Measurements from ENCODE around the gene CDC42.
A peak's percentile ranks its signal among the peaks of the same experiment; 100 is the strongest.
"Not testable (repeated sequence)": the region's sequence is repeated elsewhere in the genome, so short reads cannot be mapped to it uniquely, and the experiment has no call there.

Gene CDC42

DNA sequence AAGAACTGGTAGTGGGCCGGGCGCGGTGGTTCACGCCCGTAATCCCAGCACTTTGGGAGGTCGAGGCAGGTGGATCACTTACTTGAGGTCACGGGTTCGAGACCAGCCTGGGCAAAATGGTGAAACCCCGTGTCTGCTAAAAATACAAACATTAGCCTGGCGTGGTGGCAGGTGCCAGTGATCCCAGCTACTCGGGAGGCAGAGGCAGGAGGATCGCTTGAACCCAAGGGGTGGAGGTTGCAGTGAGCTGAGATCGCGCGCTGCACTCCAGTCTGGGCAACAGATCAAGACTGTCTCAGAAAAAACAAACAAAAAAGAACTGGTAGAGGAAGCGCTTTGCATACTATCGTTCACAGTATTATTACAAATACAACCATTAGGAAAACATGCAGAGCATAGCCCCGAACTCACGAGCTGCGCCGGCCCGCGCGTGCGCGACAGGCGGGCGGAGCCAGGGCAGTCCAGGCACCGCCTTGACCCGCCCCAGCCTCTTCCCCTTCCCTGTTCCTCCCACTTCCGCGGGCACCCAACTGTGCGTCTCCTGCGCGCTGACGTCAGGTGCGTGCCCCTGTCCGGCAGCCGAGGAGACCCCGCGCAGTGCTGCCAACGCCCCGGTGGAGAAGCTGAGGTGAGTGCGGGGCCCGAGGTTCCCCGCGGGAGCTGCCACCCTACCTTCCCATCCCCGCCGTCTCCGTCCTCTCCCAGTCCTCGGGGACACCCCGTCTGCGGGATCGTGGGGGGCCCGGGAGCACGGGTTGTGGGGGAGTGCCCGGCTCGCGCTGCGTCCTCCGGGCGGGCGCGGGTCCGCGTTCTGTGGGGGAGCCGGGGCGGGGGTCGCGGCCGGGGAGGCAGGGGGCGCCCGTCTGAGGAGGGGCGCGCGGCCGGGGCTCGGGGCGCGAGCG lies at the start of gene CDC42:
Gene CDC42, plus strand, starts transcription at position 595 of the 902 bp plus-strand sequence. CDS start 25,770 bp downstream, outside the sequence.
- DNase-seq (ENCODE audit: low spot score), result peak; percentile 98

DNA sequence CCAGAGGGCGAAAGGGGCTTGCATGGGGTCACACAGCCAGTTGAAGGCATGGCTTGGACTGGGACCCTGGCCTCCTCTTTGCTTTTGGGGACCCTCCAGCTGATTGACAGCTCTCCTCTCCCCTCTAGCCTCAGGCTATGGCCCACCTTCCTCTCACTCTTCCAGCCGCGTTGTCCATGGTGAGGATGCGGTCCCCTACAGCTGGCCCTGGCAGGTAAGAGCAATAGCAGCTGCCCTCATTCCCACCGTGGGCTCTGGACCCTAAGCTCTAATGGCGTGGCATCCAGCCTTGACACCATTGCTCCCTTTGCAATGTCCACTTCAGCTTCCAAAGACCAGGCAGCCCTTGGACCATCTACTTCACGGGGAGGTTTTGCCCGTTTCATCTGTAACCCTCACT lies 49.6 kb upstream of the CDC42 start:
- DNase-seq (ENCODE audit: low spot score), result not testable (repeated sequence)

DNA sequence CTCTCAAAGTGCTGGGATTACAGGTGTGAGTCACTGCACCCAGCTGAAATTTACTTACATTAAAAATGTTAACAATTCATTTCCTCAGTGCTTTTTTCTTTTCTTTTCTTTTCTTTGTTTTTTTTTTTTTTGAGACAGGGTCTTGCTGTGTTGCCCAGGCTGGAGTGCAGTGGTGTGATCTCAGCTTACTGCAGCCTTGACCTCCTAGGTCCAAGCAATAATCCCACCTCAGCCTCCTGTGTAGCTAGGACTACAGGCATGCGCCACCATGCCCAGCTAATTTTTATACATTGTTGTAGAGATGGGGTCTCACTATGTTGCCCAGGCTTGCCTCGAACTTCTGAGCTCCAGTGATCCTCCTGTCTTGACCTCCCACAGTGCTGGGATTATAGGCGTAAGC lies 48.5 kb upstream of the CDC42 start:
- not testable (repeated sequence) for DNase-seq (ENCODE audit: low spot score)

DNA sequence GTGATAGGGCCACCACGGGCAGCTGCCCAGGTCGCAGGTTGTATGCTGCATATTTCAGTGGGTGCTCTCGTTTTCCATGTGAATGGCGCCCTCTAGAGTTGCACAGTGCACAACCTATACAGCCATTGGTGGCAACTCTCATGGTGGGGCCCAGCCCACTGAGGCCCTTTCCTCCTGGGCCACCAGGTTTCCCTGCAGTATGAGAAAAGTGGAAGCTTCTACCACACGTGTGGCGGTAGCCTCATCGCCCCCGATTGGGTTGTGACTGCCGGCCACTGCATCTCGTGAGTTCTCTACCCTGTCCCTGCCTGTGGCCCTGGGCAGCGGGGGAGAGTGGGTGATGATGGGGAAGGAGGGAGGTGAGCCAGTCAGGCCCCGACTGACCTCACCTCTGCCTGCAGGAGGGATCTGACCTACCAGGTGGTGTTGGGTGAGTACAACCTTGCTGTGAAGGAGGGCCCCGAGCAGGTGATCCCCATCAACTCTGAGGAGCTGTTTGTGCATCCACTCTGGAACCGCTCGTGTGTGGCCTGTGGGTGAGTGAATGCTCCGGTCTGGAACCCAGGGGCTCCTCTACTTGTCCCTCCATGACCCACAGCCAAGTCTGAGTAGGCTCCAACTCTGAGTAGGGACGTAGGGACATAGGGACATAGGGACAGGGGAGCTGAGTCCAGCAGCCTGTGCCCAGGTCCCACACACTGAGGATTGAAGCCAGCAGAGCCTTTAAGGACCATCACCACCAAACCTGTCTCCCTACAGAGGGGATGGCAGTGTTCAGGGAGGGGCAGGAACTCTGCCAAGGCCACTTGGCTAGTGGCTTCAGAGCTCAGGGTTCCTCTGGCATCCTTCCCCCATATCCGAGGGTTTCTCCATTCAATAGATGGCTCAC lies 47.0 kb upstream of the CDC42 start:
- DNase-seq (ENCODE audit: low spot score), result peak; percentile 18

GRCh38 chr1:22006736-22007135 lies 45.8 kb upstream of the CDC42 start:
- DNase-seq (ENCODE audit: low spot score), result not testable (repeated sequence)

DNA sequence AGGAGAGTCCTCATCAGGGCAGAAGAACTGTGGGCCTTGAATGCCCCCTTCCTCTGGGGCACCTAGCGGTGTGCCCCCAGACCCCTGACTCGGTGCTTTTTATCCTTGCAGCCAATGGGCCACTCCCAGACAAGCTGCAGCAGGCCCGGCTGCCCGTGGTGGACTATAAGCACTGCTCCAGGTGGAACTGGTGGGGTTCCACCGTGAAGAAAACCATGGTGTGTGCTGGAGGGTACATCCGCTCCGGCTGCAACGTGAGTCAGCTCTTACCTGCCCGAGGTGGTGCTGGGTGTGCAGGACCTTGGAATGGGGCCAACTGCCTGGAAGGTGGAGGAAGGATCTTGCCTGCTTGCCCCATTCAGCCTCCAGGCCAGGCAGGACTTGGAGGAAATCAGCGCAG lies 45.2 kb upstream of the CDC42 start:
- not testable (repeated sequence) for DNase-seq (ENCODE audit: low spot score)

GRCh38 chr1:22009566-22009965 lies 42.9 kb upstream of the CDC42 start:
- not testable (repeated sequence) for DNase-seq (ENCODE audit: low spot score)

GRCh38 chr1:22012752-22013151 lies 39.8 kb upstream of the CDC42 start:
- DNase-seq (ENCODE audit: low spot score), result not testable (repeated sequence)

DNA sequence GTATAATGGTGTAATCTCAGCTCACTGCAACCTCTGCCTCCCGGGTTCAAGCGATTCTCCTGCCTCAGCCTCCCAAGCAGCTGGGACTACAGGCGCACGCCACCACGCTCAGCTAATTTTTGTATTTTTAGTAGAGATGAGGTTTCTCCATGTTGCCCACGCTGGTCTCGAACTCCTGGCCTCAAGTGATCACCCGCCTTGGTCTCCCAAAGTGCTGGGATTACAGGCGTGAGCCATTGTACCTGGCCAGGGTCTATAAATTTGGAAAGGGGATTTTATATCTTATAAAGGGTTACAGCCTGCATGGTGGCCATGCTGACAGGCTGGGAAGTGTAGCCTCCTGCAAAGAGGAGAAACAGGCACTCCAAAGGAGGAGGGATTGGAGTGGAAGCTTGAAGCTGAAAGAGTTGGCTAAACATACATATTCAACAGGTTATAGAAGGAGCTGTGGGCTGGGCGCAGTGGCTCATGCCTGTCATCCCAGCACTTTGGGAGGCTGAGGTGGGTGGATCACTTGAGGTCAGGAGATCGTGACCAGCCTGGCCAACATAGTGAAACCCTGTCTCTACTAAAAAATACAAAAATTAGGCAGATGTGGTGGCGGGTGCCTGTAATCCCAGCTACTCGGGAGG lies 37.8 kb upstream of the CDC42 start:
- DNase-seq (ENCODE audit: low spot score), result not testable (repeated sequence)

- DNase-seq (ENCODE audit: low spot score), result peak; percentile 65
Measured at GRCh38 chr1:22018583-22019559, 33.6 kb upstream of the CDC42 start.

GRCh38 chr1:22021061-22021460 lies 31.4 kb upstream of the CDC42 start:
- DNase-seq (ENCODE audit: low spot score), result no peak

GRCh38 chr1:22024485-22025367 lies 27.8 kb upstream of the CDC42 start:
- peak; percentile 86 for DNase-seq (ENCODE audit: low spot score)

GRCh38 chr1:22025368-22026155 lies 26.9 kb upstream of the CDC42 start:
- peak; percentile 91 for DNase-seq (ENCODE audit: low spot score)

DNA sequence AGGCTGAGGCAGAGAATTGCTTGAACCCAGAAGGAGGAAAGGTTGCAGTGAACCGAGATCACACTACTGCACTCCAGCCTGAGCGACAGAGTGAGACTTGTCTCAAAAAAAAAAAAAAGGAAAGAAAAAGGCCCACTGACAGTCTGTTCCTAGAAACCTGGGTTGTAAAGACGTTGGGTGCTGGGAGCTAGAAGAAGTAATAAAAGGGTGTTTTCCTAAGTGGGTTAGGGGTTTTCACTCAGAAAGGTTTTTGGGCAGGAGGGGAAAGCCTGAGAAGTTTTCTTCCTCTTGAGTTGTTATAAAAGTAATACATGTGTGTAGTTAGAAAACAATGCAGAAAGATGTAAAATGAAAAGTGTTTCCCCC lies 25.6 kb upstream of the CDC42 start:
- peak; percentile 19 for DNase-seq (ENCODE audit: low spot score)

DNA sequence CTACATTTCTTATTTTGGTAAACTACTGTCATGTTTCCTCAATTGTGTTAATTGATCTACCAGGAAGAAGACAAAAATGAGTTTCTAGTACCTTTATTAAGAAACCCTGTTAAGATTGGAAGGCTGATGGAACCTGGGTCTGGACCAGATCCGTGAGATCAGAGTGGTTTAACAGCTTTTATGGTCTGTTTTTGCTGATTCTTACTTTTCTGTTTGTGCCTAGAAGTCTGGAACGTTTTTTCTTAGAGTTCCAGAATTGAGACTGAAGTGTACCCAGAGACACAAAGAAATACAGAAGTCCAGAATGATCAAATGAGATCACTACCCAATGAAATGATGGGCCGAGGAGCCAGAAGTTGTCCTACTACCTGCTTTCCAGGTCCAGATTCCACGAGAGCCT lies 22.5 kb upstream of the CDC42 start:
- no peak for DNase-seq (ENCODE audit: low spot score)

DNA sequence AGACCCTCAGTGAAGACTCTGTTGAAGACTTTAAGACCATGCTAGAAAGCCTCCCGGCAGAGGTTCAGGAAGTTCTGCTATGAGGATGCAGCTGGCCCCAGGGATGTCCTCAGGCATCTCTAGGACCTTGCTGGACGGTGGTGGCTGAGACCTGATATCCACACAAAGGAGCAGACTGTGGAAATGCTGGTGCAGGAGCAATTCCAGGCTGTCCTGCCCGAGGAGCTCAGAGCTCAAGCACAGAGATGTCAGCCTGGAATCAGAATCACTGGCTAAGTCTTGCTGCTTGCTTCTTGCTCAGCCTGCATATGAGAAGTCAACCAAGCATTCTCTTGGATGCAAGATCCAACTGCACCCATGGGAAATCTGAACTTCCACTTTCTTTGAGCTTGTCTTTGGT lies 22.0 kb upstream of the CDC42 start:
- DNase-seq (ENCODE audit: low spot score), result no peak

DNA sequence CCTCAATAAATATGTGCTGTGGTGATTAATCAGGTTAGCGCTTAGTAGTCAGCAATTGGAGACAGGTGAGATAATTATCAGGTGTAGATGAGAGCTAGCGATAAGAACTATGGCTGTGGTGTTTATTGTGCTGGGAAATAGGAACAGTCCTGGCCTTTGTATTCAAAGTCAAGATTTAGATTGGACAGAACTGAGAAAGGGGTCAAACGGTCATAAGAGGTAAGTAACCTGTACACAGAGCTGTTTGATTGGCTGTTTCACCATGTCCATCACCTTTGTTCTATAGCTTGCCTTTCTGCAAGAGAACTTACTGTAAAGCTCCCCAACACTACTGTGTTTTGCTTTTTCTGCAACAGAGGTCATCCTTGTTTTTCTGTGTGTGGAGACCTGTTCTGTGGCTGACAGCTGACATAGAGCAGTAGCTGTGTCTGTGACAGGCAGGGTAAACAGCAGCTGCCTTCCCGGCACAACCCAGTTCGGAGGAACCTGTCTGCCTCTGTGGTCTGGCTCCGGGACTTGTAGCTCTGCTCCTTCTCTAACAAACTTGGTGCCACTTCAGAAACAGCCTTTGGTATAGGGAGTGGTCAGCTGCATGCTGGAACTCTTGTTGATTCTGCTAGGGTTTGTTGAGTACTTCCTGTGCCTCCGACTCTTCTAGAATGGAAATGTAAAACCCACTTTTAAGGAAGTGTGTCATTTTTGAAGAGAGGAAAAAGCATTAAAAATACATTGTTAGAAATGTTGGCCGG lies 21.1 kb upstream of the CDC42 start:
- DNase-seq (ENCODE audit: low spot score), result peak; percentile 28

DNA sequence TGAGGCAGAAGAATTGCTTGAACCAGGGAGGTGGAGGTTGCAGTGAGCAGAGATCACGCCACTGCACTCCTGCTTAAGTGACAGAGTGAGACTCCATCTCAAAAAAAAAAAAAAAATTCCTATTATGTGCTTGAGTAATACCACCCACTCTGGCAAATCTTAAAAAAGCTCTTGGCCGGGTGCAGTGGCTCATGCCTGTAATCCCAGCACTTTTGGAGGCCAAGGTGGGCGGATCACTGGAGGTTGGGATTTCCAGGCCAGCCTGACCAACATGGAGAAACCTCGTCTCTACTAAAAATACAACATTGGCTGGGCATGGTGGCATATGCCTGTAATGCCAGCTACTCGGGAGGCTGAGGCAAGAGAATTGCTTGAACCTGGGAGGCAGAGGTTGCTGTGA lies 17.7 kb upstream of the CDC42 start:
- DNase-seq (ENCODE audit: low spot score), result not testable (repeated sequence)

GRCh38 chr1:22037520-22037919 lies 15.0 kb upstream of the CDC42 start:
- DNase-seq (ENCODE audit: low spot score), result no peak

Measured in CD4-positive, alpha-beta T cell treated with Interleukin-15 for 4 hours (primary cell).